Measurements from ENCODE around the gene PRKCE. TPM values are rescaled to one million over a fixed set of nuclear protein-coding genes. Genes with fewer than 3 reads are reported as not detected.

Gene PRKCE
- total RNA-seq, 2 experiments from 2014 or later: 15.4 to 16.2 TPM

DNA sequence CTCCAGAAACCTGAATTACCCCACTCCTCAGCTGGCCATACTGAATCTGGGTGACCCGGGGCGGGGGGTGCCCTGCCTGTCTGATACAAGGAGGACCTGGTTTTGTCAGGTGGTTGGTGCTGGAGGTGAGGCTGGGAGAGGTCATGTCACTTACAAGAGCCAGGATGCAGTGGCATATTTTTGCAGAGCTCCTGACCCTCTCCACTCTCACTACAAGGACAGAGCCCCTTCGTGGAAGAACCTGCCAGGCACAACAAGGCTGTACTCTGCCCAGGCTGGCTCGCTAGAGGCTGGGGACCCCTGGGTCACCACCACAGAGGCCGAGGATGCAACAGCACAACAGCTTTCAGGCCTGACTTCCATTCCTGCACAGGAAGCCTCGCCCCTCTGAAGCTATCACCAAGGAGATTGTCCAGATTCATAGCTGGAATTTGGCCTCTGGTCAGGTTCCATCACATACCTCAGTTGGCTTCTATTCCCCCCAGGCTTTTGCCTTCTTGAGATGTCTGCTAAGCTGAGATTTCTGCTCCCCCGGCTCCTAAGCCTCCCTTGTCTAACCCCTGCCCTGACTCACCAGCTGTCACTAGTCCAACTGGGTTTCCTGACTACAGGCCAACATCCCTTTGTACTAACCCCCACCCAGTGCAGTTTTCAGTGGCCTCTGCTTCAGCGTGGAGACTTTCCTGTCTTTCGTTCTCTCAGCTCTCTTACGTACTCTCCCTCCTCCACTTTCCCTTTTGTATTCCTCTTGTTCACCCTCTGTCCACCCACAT, 513.2 kb downstream of the PRKCE start:
- CTCF ChIA-PET: no interaction called here
- Mint-ChIP-seq H3K4me1 (ENCODE audit: low read depth) (peaks cover 6% of the 10 kb centered on the region), H3K4me3 (no peak overlapping the region), H3K36me3 (ENCODE audit: low read depth) (no peaks in the 10 kb centered on the region), H3K27ac (no peak overlapping the region), H3K9me3 (ENCODE audit: insufficient read depth) (no peaks in the 10 kb centered on the region), H3K27me3 (ENCODE audit: low read depth) (no peaks in the 10 kb centered on the region)
- POLR2A ChIA-PET: interaction anchor here (0.8 kb wide), 1 partner anchor 123 kb away, joined by 3 read pairs; no protein-coding TSS in a partner anchor
- DNase-seq: no peak
- no peak for ATAC-seq

DNA sequence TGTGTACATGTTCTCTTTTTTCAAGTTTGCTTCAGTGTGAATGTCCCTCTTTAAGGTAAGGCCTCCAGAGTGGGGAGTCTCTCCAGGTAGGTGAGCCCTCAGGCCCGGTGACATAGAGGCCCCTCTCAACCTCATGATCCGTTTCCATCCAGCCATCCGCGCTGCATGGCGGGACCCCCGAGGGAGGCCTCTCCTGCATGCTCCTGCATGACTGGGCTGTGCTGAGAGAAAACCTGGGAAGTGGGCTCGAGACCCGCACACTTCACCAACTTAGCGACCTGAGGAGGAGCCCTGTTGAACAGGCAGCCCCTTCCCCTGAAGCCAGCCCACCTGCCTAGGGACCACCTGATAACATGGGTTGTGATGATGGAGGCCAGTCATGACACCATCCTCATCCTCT, 514.4 kb downstream of the PRKCE start:
- peaks cover 6% of the 10 kb centered on the region for H3K4me1 Mint-ChIP-seq (ENCODE audit: low read depth)
- no peak for DNase-seq
- no peaks in the 10 kb centered on the region for H3K9me3 Mint-ChIP-seq (ENCODE audit: insufficient read depth)
- POLR2A ChIA-PET: no interaction called here
- H3K27ac Mint-ChIP-seq: no peak overlapping the region
- H3K27me3 Mint-ChIP-seq (ENCODE audit: low read depth): no peaks in the 10 kb centered on the region
- no peaks in the 10 kb centered on the region for H3K36me3 Mint-ChIP-seq (ENCODE audit: low read depth)
- no peak for ATAC-seq
- CTCF ChIA-PET: no interaction called here
- H3K4me3 Mint-ChIP-seq: no peak overlapping the region

DNA sequence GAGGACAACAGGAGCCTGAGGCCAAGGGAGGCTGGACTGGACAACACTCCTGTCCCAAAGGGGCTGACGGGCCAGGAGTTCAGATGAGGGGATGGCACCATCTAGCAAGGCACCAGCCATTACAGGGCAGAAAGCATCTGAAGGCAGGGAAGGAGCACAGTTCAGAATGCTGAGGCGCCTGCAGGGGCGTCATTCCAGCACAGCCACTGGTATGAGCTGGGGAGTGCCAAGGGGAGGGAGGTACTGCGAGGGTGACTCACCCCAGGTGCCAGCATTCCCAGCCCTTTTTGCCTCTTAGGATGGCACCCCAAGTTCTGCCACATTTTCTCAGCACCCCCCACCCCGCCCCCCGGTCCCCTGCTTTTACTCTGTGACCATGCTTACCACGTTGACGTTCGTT, 515.9 kb downstream of the PRKCE start:
- ATAC-seq (no peak), DNase-seq (no peak)
- Mint-ChIP-seq H3K27ac (no peak overlapping the region), H3K9me3 (ENCODE audit: insufficient read depth) (no peaks in the 10 kb centered on the region), H3K4me3 (no peak overlapping the region), H3K27me3 (ENCODE audit: low read depth) (no peaks in the 10 kb centered on the region), H3K4me1 (ENCODE audit: low read depth) (no peaks in the 10 kb centered on the region), H3K36me3 (ENCODE audit: low read depth) (no peaks in the 10 kb centered on the region)
- CTCF ChIA-PET: no interaction called here
- POLR2A ChIA-PET: no interaction called here

DNA sequence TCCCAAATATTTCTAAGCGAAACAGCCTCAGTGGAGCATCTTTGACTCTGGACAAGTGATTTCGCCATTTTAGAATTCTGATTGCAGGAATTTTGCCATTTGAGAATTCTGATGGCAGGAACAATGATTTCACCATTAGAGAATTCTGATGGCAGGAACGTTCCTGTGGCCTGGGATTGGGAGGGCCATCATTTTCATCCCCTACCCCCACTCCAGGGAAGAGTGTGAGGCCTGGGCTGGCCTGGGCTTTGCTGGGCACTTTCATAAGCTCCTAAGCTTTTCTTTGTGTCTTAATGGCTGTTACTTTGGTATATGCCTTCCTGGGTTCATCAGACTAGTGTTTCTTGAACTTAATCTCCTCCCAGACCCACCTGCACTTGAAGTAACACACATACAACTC, 516.4 kb downstream of the PRKCE start:
- Mint-ChIP-seq H3K4me1 (ENCODE audit: low read depth) (no peaks in the 10 kb centered on the region), H3K4me3 (no peak overlapping the region), H3K27ac (no peak overlapping the region), H3K9me3 (ENCODE audit: insufficient read depth) (no peaks in the 10 kb centered on the region), H3K36me3 (ENCODE audit: low read depth) (no peaks in the 10 kb centered on the region), H3K27me3 (ENCODE audit: low read depth) (no peaks in the 10 kb centered on the region)
- CTCF ChIA-PET: no interaction called here
- ATAC-seq (no peak), DNase-seq (no peak)
- POLR2A ChIA-PET: no interaction called here

DNA sequence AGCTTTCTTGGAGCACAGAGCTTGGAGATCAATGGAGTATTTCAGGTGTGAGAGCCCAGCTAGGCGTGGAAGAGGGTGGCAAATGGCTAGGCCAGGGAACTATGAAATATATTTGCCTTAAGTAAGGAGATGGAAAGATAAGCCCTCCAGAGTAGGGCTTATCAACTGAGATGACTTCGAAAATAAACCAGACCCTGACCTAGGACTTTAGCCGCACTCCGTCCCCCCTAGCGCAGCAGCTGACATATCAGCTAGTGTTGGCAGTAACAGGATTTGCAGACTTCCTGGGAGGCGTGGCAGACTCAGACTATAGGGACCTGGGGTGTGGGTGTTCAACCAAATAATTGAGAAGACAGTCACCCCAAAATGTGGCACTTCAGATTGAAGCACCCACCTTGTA, 518.0 kb downstream of the PRKCE start:
- no peak for DNase-seq
- ATAC-seq: no peak
- H3K4me3 Mint-ChIP-seq: no peak overlapping the region
- no peaks in the 10 kb centered on the region for H3K9me3 Mint-ChIP-seq (ENCODE audit: insufficient read depth)
- POLR2A ChIA-PET: no interaction called here
- no peaks in the 10 kb centered on the region for H3K27me3 Mint-ChIP-seq (ENCODE audit: low read depth)
- no peaks in the 10 kb centered on the region for H3K36me3 Mint-ChIP-seq (ENCODE audit: low read depth)
- H3K4me1 Mint-ChIP-seq (ENCODE audit: low read depth): no peaks in the 10 kb centered on the region
- CTCF ChIA-PET: no interaction called here
- no peak overlapping the region for H3K27ac Mint-ChIP-seq

DNA sequence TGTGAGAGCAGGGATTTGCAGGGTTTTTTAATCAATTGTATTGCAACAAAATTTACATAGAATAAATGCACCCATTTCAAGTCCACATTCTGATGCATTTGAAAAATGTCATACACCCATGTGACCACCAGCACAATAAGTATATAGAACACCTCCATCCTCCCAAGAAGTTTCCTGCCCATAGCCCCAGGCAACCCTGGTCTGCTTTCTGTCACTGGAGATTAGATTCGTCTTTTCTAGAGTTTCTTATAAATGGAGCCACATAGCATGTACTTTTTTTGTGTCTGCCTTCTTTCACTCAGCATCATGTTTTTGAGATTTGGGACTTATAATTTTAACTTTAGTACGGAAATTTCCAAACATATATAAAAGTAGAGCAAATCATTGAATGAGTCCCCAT, 518.6 kb downstream of the PRKCE start:
- Mint-ChIP-seq H3K9me3 (ENCODE audit: insufficient read depth) (no peaks in the 10 kb centered on the region), H3K27ac (no peak overlapping the region), H3K4me3 (no peak overlapping the region), H3K36me3 (ENCODE audit: low read depth) (no peaks in the 10 kb centered on the region), H3K27me3 (ENCODE audit: low read depth) (no peaks in the 10 kb centered on the region), H3K4me1 (ENCODE audit: low read depth) (no peaks in the 10 kb centered on the region)
- POLR2A ChIA-PET: no interaction called here
- ATAC-seq (no peak), DNase-seq (no peak)
- CTCF ChIA-PET: interaction anchor here (1.1 kb wide), 1 partner anchor 7 kb away, joined by 3 read pairs; no protein-coding TSS in a partner anchor

DNA sequence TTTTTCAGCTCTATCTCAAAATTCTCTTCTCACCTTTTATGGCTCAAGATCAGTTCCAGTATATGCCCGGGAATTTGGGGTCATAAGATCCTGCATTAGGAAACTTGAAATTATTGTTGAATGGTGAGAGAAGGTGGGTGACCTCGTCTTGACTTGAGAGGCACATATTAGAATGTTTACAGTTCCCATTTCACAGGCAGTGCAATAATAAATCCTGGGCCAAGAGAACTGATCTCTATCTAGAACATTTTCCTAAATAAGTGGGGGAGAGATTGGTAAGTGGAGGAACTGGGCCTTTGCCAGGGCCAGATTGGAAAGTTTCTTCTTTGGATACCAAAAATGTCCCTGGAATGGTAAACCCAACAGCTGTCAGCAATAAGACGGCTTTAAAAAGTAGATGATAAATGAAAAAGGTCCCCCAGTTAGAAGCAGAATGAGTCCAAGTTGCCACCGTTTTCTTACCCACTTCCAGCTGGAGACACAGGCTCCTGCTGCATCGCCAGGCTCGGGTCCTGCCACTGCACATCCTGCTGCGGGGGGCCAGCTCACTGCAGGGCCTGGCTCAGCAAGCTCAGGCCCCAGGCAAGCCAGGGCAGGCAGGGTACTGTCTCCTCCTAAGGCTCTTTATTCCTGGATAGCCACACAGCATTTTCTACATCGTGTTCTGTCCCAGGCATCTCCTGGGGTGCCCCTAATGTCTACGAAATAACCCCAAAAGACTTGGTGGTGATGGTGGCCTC, 519.3 kb downstream of the PRKCE start:
- DNase-seq (no peak), ATAC-seq (no peak)
- CTCF ChIA-PET: interaction anchor here (1.1 kb wide), 1 partner anchor 8 kb away, joined by 3 read pairs; no protein-coding TSS in a partner anchor
- Mint-ChIP-seq H3K27me3 (ENCODE audit: low read depth) (no peaks in the 10 kb centered on the region), H3K36me3 (ENCODE audit: low read depth) (no peaks in the 10 kb centered on the region), H3K27ac (no peak overlapping the region), H3K9me3 (ENCODE audit: insufficient read depth) (no peaks in the 10 kb centered on the region), H3K4me3 (no peak overlapping the region), H3K4me1 (ENCODE audit: low read depth) (peaks cover 5% of the 10 kb centered on the region)
- POLR2A ChIA-PET: interaction anchor here (0.5 kb wide), 1 partner anchor 14 kb away, joined by 3 read pairs; no protein-coding TSS in a partner anchor

DNA sequence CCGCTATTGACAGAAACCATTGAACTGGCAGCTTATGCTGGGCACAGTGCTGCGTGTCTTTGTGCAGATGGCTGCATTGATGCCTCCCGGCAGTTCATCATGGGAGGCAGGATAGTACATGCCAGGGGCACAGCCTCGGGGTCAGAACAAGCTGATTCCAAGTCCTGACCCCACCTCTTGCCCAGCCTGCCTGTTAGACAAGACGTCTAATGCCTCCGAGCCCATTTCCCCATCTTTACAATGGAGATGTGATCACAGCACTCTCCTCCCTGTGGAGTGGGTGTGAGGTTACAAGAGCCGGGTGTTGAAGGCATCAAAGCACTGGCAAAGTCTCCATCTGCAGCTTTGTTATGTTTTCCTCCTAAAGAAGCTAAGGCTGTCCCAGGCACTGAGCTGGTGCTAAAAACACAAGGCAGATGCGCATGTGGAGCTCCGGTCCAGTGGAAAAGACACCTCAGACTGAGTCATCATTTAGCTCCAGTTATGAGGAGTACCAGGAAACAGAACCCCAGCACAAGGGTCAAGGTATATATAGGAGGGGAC, 520.0 kb downstream of the PRKCE start:
- DNase-seq: no peak
- Mint-ChIP-seq H3K9me3 (ENCODE audit: insufficient read depth) (no peaks in the 10 kb centered on the region), H3K4me1 (ENCODE audit: low read depth) (peaks cover 10% of the 10 kb centered on the region), H3K36me3 (ENCODE audit: low read depth) (no peaks in the 10 kb centered on the region), H3K27me3 (ENCODE audit: low read depth) (no peaks in the 10 kb centered on the region), H3K27ac (no peak overlapping the region), H3K4me3 (no peak overlapping the region)
- ChIA-PET CTCF (interaction anchor here (1.1 kb wide), 1 partner anchor 9 kb away, joined by 3 read pairs; no protein-coding TSS in a partner anchor), POLR2A (interaction anchor here (0.5 kb wide), 1 partner anchor 15 kb away, joined by 3 read pairs; no protein-coding TSS in a partner anchor)
- no peak for ATAC-seq

DNA sequence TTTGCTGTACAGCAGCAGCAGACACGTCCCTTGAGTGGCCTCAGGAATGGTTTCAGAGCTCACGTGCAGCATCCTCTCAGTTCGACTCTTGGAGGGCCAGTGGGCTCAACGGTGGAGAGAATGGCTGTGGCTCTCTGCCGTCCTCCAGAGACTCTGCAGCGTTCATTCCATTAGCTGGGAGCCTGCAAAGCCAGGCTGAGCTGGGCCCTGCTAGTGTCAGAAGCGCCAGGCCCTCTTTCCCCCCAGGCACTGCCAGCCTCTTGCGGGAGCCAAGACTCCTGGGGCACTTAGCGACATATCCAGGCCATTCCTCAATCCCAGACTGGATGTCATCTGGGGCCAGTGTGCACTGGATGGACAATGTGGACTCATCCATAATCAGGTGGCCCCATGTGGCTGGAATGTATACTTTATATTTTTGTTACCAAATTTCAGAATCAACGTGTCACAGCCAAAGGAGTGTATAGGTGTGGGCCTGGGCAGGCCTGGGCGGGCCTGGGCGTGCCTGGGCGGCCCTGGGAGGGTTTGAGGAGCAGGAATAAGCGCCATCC, 520.6 kb downstream of the PRKCE start:
- H3K27ac Mint-ChIP-seq: no peak overlapping the region
- no peak overlapping the region for H3K4me3 Mint-ChIP-seq
- POLR2A ChIA-PET: no interaction called here
- CTCF ChIA-PET: no interaction called here
- no peaks in the 10 kb centered on the region for H3K36me3 Mint-ChIP-seq (ENCODE audit: low read depth)
- no peaks in the 10 kb centered on the region for H3K27me3 Mint-ChIP-seq (ENCODE audit: low read depth)
- peaks cover 15% of the 10 kb centered on the region for H3K4me1 Mint-ChIP-seq (ENCODE audit: low read depth)
- DNase-seq: no peak
- H3K9me3 Mint-ChIP-seq (ENCODE audit: insufficient read depth): no peaks in the 10 kb centered on the region
- no peak for ATAC-seq

DNA sequence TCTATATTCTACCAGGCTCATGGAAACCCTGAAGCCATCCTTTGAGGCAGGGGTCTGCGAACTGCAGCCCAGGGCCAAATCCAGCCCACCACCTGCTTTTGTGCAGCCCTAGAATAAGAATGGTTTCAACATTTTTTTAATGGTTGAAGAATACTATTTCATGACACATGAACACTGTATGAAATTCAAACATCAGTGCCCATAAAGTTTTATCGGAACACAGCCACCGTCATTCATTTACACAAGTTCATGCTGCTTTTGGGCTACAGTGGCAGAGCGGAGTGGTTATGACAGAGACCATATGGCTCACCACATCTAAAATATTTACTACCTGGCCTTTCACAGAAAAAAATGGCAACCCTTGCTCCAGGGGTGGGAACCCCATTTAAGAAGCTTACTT, 521.6 kb downstream of the PRKCE start:
- DNase-seq (no peak), ATAC-seq (no peak)
- Mint-ChIP-seq H3K4me3 (no peak overlapping the region), H3K9me3 (ENCODE audit: insufficient read depth) (no peaks in the 10 kb centered on the region), H3K27me3 (ENCODE audit: low read depth) (no peaks in the 10 kb centered on the region), H3K27ac (no peak overlapping the region), H3K36me3 (ENCODE audit: low read depth) (peaks cover 6% of the 10 kb centered on the region), H3K4me1 (ENCODE audit: low read depth) (peaks cover 23% of the 10 kb centered on the region)
- POLR2A ChIA-PET: no interaction called here
- CTCF ChIA-PET: interaction anchor here (0.7 kb wide), 1 partner anchor 110 kb away, joined by 3 read pairs; no protein-coding TSS in a partner anchor

DNA sequence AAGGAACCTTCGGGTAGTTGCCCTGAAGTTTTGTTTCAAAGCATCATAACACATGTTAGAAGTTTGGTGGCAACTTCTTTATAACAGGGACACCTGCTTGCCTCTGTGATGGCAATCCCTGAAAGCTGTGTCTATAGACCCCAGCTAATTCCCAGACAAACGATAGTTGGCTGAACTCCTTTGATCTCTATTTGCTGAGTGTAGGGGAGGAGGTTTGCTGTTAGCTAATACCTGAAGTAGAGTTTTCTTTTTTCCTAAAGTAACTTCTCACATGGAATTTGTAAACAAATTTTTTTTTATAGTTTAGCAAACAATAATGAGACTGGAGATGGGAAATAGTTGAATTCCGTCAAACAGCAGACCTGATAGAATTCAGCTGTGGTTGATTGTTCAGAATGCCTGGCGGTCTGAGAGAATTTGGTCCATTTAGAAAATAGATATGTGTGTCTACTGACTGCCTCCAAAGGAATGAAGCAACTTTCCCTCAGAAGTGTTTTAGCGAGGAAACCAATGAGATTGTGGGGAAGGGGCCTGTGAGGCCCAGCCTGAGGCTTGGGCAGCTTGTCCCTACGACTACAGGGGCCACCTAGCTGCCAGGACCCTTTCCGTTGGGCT, 522.3 kb downstream of the PRKCE start:
- no peak for ATAC-seq
- no peak for DNase-seq
- Mint-ChIP-seq H3K36me3 (ENCODE audit: low read depth) (peaks cover 6% of the 10 kb centered on the region), H3K27ac (no peak overlapping the region), H3K4me1 (ENCODE audit: low read depth) (peaks cover 27% of the 10 kb centered on the region), H3K27me3 (ENCODE audit: low read depth) (no peaks in the 10 kb centered on the region), H3K4me3 (no peak overlapping the region), H3K9me3 (ENCODE audit: insufficient read depth) (no peaks in the 10 kb centered on the region)
- CTCF ChIA-PET: interaction anchor here (0.7 to 1.0 kb wide), 2 partner anchors 111 to 189 kb away, joined by 3 read pairs; no protein-coding TSS in a partner anchor
- POLR2A ChIA-PET: no interaction called here

Data from activated CD8-positive, alpha-beta T cell treated with anti-CD3 and anti-CD28 coated beads, Interleukin-2, amount 10 ng/mL, durations not matched to agents 7 days and 5 days (primary cell).